ENCODE results near the gene UMOD. TPM values are rescaled to one million over a fixed set of nuclear protein-coding genes. Genes with fewer than 3 reads are reported as not detected.

UMOD gene
- polyA plus RNA-seq, 1 donor (not counting 4 experiments of a cell fraction or from before 2014, with no cell fraction given), result not detected

DNA sequence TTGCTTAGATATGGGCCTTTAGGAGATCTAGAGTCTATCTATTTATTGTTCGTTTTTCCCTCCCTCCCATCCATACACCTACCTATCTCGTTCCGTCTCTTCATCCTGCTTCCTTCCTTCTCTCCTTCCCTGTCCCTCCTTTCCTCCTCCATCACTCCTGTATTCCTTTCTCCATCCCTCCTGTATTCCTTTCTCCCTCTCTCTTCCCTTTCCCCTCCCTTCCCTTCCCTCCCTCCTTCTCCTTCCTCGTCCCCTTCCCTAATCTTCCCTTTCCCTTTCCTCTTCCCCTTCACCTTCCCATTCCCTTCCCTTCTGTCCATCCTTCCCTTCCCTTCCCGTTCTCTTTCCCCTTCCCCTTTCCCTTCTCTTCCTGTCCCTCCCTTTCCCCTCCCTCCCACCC, 35.8 kb downstream of the UMOD start:
- Histone ChIP-seq H3K9me1 (ENCODE audit: control insufficient read depth, extremely low read depth, insufficient read depth, low read length) (no peaks in the 10 kb centered on the region), H3K36me3 (ENCODE audit: control insufficient read depth in 2 of 2, extremely low read depth in 1 of 2, insufficient read depth in 2 of 2, low read length in 2 of 2) (no peaks in the 10 kb centered on the region), H3K4me3 (ENCODE audit: control insufficient read depth in 2 of 3, extremely low read depth in 1 of 3, insufficient read depth in 2 of 3, low read depth in 1 of 3, low read length in 3 of 3) (no peak overlapping the region), H3K27me3 (ENCODE audit: control insufficient read depth, extremely low read depth, insufficient read depth, low read length) (no peaks in the 10 kb centered on the region), H3K9ac (ENCODE audit: control insufficient read depth, extremely low read depth, insufficient read depth, low read length) (no peak overlapping the region), H3K27ac (ENCODE audit: control insufficient read depth, insufficient read depth, low read length) (no peak overlapping the region), H3K79me2 (ENCODE audit: control insufficient read depth, insufficient read depth, low read length) (no peaks in the 10 kb centered on the region), H2AFZ (ENCODE audit: control insufficient read depth, low read length) (no peak overlapping the region), H3K4me1 (ENCODE audit: control insufficient read depth, extremely low read depth, insufficient read depth, low read length) (no peaks in the 10 kb centered on the region), H4K20me1 (ENCODE audit: control insufficient read depth, extremely low read depth, insufficient read depth, low read length) (no peaks in the 10 kb centered on the region), H3K9me3 (ENCODE audit: control insufficient read depth, low read depth, low read length) (no peaks in the 10 kb centered on the region), H3K4me2 (ENCODE audit: control insufficient read depth, extremely low read depth, insufficient read depth, low read depth, low read length) (no peak overlapping the region)
- TF ChIP-seq EZH2 (IDR thresholded peaks at IDR 0.05; ENCODE audit: low read length), result no peak
- TF ChIP-seq, protein P1, sequence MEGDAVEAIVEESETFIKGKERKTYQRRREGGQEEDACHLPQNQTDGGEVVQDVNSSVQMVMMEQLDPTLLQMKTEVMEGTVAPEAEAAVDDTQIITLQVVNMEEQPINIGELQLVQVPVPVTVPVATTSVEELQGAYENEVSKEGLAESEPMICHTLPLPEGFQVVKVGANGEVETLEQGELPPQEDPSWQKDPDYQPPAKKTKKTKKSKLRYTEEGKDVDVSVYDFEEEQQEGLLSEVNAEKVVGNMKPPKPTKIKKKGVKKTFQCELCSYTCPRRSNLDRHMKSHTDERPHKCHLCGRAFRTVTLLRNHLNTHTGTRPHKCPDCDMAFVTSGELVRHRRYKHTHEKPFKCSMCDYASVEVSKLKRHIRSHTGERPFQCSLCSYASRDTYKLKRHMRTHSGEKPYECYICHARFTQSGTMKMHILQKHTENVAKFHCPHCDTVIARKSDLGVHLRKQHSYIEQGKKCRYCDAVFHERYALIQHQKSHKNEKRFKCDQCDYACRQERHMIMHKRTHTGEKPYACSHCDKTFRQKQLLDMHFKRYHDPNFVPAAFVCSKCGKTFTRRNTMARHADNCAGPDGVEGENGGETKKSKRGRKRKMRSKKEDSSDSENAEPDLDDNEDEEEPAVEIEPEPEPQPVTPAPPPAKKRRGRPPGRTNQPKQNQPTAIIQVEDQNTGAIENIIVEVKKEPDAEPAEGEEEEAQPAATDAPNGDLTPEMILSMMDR (optimal IDR thresholded peaks at IDR 0.05 in 1 of 3, IDR thresholded peaks at IDR 0.05 in 1 of 3, conservative IDR thresholded peaks at IDR 0.05 in 1 of 3; ENCODE audit: extremely low read depth in 1 of 3, insufficient read depth in 2 of 3, low read length in 3 of 3), result no peak
- FAIRE-seq, result no peak
- DNase-seq (ENCODE audit: low read depth, low spot score), result no peak
- dilution Hi-C loops (cut with MboI; ENCODE audit: extremely low pct_ligation_motif_present, low sequenced_read_pairs), result no loop called here

DNA sequence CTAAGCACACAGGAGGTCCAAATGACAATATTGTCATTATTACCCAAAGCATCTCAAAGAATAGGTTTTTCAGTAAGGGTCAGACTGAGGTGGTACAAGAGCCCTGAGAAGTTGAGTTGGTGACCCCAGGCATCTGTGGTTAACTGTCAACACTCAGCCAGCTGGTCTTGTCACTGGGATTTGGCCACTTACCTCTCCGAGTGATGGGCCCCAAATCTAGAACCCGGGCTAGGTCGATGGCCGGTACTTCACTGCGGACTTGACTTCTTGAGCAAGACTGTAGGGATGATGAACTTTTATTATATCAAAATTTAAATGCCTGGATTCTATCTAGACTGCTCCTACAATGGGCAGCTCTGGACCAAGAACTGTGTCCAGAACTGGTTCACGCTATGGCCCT, 36.8 kb downstream of the UMOD start:
- H3K4me3 ChIP-seq (ENCODE audit: control insufficient read depth in 2 of 3, extremely low read depth in 1 of 3, insufficient read depth in 2 of 3, low read depth in 1 of 3, low read length in 3 of 3), result no peak overlapping the region
- H3K9me1 ChIP-seq (ENCODE audit: control insufficient read depth, extremely low read depth, insufficient read depth, low read length), result no peaks in the 10 kb centered on the region
- no peaks in the 10 kb centered on the region for H3K79me2 ChIP-seq (ENCODE audit: control insufficient read depth, insufficient read depth, low read length)
- no peak overlapping the region for H2AFZ ChIP-seq (ENCODE audit: control insufficient read depth, low read length)
- no peaks in the 10 kb centered on the region for H3K36me3 ChIP-seq (ENCODE audit: control insufficient read depth in 2 of 2, extremely low read depth in 1 of 2, insufficient read depth in 2 of 2, low read length in 2 of 2)
- dilution Hi-C loops (cut with MboI; ENCODE audit: extremely low pct_ligation_motif_present, low sequenced_read_pairs), result no loop called here
- H3K9me3 ChIP-seq (ENCODE audit: control insufficient read depth, low read depth, low read length), result no peaks in the 10 kb centered on the region
- H4K20me1 ChIP-seq (ENCODE audit: control insufficient read depth, extremely low read depth, insufficient read depth, low read length), result no peaks in the 10 kb centered on the region
- no peak for TF ChIP-seq EZH2 (IDR thresholded peaks at IDR 0.05; ENCODE audit: low read length)
- TF ChIP-seq, protein P1 (optimal IDR thresholded peaks at IDR 0.05 in 1 of 3, IDR thresholded peaks at IDR 0.05 in 1 of 3, conservative IDR thresholded peaks at IDR 0.05 in 1 of 3; ENCODE audit: extremely low read depth in 1 of 3, insufficient read depth in 2 of 3, low read length in 3 of 3), result no peak
- H3K27ac ChIP-seq (ENCODE audit: control insufficient read depth, insufficient read depth, low read length), result no peak overlapping the region
- H3K9ac ChIP-seq (ENCODE audit: control insufficient read depth, extremely low read depth, insufficient read depth, low read length), result no peak overlapping the region
- no peaks in the 10 kb centered on the region for H3K4me1 ChIP-seq (ENCODE audit: control insufficient read depth, extremely low read depth, insufficient read depth, low read length)
- no peak for FAIRE-seq
- DNase-seq (ENCODE audit: low read depth, low spot score), result no peak
- H3K27me3 ChIP-seq (ENCODE audit: control insufficient read depth, extremely low read depth, insufficient read depth, low read length), result no peaks in the 10 kb centered on the region
- no peak overlapping the region for H3K4me2 ChIP-seq (ENCODE audit: control insufficient read depth, extremely low read depth, insufficient read depth, low read depth, low read length)

All from keratinocyte (primary cell).